ENCODE measurements around the gene VPS26C. TPM values are rescaled to one million over a fixed set of nuclear protein-coding genes. Genes with fewer than 3 reads are reported as not detected.

Gene VPS26C
- total and polyA plus RNA-seq, 2 of the 13 experiments (the other 11 are each of a cell fraction or from before 2014, with no cell fraction given): 30.3 to 39.7 TPM

GRCh38 chr21:37237346-37237745, 29.8 kb downstream of the VPS26C start (continued):
- no peak for TF ChIP-seq PRDM10 (CRISPR knock-in tag; IDR thresholded peaks at IDR 0.05; ENCODE audit: low read depth)
- no peak for TF ChIP-seq ZNF749 (CRISPR knock-in tag; IDR thresholded peaks at IDR 0.05; ENCODE audit: borderline replicate concordance)
- TF ChIP-seq, protein P1, sequence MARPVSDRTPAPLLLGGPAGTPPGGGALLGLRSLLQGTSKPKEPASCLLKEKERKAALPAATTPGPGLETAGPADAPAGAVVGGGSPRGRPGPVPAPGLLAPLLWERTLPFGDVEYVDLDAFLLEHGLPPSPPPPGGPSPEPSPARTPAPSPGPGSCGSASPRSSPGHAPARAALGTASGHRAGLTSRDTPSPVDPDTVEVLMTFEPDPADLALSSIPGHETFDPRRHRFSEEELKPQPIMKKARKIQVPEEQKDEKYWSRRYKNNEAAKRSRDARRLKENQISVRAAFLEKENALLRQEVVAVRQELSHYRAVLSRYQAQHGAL (CRISPR knock-in tag; IDR thresholded peaks at IDR 0.05; ENCODE audit: not compliant biosample characterization): no peak

- no peaks in the 10 kb centered on the region for H3K9me3 ChIP-seq (ENCODE audit: low read length)
- no peaks in the 10 kb centered on the region for H4K20me1 ChIP-seq (ENCODE audit: insufficient read depth, low read length)
- peaks cover 2% of the 10 kb centered on the region for H3K79me2 ChIP-seq (ENCODE audit: insufficient read depth, low read length)
- no TSS peak for BruUV-seq (replicated peaks)
- no peak for DNase-seq (ENCODE audit: low spot score)
- H3K27me3 ChIP-seq (ENCODE audit: control insufficient read depth in 1 of 2, insufficient read depth in 2 of 2, low read length in 2 of 2): no peaks in the 10 kb centered on the region
- H3K4me3 ChIP-seq (replicated peaks in 1 of 3; ENCODE audit: insufficient read depth in 1 of 3, low read depth in 2 of 3, low read length in 3 of 3): no peak overlapping the region
- H3K9ac ChIP-seq (ENCODE audit: insufficient read depth, low read depth, low read length): no peak overlapping the region
- ATAC-seq: no peak
- H3K27ac ChIP-seq (ENCODE audit: extremely low read length, insufficient read depth, low read length): no peak overlapping the region
- no peak overlapping the region for H3K4me2 ChIP-seq (ENCODE audit: low read depth, low read length)
- POLR2A ChIA-PET: no interaction called here
- 96% methylated on average over 3 of the region's 9 CpGs for WGBS (ENCODE audit: low lambda C conversion rate)
- H2AFZ ChIP-seq (ENCODE audit: low read length): no peak overlapping the region
- in situ Hi-C loops (cut with HindIII; ENCODE audit: extremely low pct_ligation_motif_present, low pct_unique_long_range_greater_than_20kb) (no loop called here), intact Hi-C loops (cut with micrococcal nuclease; ENCODE audit: unreplicated experiment) (no loop called here)
- FAIRE-seq: no peak
- H3K36me3 ChIP-seq (replicated peaks in 1 of 2; ENCODE audit: control insufficient read depth in 1 of 2, insufficient read depth in 2 of 2, low read length in 2 of 2): peaks cover 16 to 67% of the 10 kb centered on the region in 2 experiments; a peak in 4 of 5 replicates
- no peaks in the 10 kb centered on the region for H3K4me1 ChIP-seq (ENCODE audit: insufficient read depth, low read length)
- CTCF ChIA-PET (ENCODE audit: low intra/inter-chr PET ratio, low total read pairs): no interaction called here
- no peak for TF ChIP-seq HNF4G (IDR thresholded peaks at IDR 0.05; ENCODE audit: borderline replicate concordance, low read depth, low read length)
- TF ChIP-seq HNF4G (CRISPR knock-in tag; IDR thresholded peaks at IDR 0.05; ENCODE audit: borderline replicate concordance, low read depth): no peak
- TF ChIP-seq, protein P2, sequence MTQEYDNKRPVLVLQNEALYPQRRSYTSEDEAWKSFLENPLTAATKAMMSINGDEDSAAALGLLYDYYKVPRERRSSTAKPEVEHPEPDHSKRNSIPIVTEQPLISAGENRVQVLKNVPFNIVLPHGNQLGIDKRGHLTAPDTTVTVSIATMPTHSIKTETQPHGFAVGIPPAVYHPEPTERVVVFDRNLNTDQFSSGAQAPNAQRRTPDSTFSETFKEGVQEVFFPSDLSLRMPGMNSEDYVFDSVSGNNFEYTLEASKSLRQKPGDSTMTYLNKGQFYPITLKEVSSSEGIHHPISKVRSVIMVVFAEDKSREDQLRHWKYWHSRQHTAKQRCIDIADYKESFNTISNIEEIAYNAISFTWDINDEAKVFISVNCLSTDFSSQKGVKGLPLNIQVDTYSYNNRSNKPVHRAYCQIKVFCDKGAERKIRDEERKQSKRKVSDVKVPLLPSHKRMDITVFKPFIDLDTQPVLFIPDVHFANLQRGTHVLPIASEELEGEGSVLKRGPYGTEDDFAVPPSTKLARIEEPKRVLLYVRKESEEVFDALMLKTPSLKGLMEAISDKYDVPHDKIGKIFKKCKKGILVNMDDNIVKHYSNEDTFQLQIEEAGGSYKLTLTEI (CRISPR knock-in tag; conservative IDR thresholded peaks at IDR 0.05): no peak
- TF ChIP-seq, protein P3, sequence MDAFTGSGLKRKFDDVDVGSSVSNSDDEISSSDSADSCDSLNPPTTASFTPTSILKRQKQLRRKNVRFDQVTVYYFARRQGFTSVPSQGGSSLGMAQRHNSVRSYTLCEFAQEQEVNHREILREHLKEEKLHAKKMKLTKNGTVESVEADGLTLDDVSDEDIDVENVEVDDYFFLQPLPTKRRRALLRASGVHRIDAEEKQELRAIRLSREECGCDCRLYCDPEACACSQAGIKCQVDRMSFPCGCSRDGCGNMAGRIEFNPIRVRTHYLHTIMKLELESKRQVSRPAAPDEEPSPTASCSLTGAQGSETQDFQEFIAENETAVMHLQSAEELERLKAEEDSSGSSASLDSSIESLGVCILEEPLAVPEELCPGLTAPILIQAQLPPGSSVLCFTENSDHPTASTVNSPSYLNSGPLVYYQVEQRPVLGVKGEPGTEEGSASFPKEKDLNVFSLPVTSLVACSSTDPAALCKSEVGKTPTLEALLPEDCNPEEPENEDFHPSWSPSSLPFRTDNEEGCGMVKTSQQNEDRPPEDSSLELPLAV (CRISPR knock-in tag; conservative IDR thresholded peaks at IDR 0.05; ENCODE audit: low read depth): no peak
- TF ChIP-seq, protein P4, sequence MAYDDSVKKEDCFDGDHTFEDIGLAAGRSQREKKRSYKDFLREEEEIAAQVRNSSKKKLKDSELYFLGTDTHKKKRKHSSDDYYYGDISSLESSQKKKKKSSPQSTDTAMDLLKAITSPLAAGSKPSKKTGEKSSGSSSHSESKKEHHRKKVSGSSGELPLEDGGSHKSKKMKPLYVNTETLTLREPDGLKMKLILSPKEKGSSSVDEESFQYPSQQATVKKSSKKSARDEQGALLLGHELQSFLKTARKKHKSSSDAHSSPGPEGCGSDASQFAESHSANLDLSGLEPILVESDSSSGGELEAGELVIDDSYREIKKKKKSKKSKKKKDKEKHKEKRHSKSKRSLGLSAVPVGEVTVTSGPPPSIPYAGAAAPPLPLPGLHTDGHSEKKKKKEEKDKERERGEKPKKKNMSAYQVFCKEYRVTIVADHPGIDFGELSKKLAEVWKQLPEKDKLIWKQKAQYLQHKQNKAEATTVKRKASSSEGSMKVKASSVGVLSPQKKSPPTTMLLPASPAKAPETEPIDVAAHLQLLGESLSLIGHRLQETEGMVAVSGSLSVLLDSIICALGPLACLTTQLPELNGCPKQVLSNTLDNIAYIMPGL (CRISPR knock-in tag; IDR thresholded peaks at IDR 0.05; ENCODE audit: borderline replicate concordance in 1 of 2, low read depth in 1 of 2): no peak
- no peak for TF ChIP-seq MEIS1 (CRISPR knock-in tag; IDR thresholded peaks at IDR 0.05; ENCODE audit: borderline replicate concordance)
- no peak for TF ChIP-seq NFYB (CRISPR knock-in tag; IDR thresholded peaks at IDR 0.05)
- no peak for TF ChIP-seq SIN3A (IDR thresholded peaks at IDR 0.05; ENCODE audit: borderline replicate concordance, low read depth, low read length)
Measured at GRCh38 chr21:37233551-37234146, 33.5 kb downstream of the VPS26C start.

Measured in HepG2 (cell line).